CD4-positive, alpha-beta T cell treated with Interleukin-4 for 1 hour (primary cell): ENCODE measurements around the gene JAG1.

Experiments
- DNase-seq, 2 donors: peaks; one replicate each; pipeline ENCODE4 v3.0.0-alpha.2; 2020 to 2022

The JAG1 gene

GRCh38 chr20:10673842-10674683 is at the start of gene JAG1:
TSS of gene JAG1 (minus strand) at chr20:10673999. CDS start at chr20:10673530, 469 bp downstream.
- peak; percentile 49 to 78 for DNase-seq

- no peak for DNase-seq
Observed at GRCh38 chr20:10721976-10722375, 48.2 kb upstream of the JAG1 start.

- DNase-seq, result no peak
Observed at GRCh38 chr20:10721137-10721896, 47.5 kb upstream of the JAG1 start.

GRCh38 chr20:10720565-10720964 is 46.8 kb upstream of the JAG1 start:
- DNase-seq, result no peak

GRCh38 chr20:10719740-10720385 is 46.1 kb upstream of the JAG1 start:
- DNase-seq, result no peak

- no peak for DNase-seq
Observed at GRCh38 chr20:10718661-10719060, 44.9 kb upstream of the JAG1 start.

GRCh38 chr20:10716855-10717254 is 43.1 kb upstream of the JAG1 start:
- DNase-seq, result no peak

- no peak for DNase-seq
Observed at GRCh38 chr20:10715035-10715434, 41.2 kb upstream of the JAG1 start.

GRCh38 chr20:10714236-10714975 is 40.6 kb upstream of the JAG1 start:
- no peak for DNase-seq

GRCh38 chr20:10713161-10713560 is 39.4 kb upstream of the JAG1 start:
- DNase-seq, result no peak

GRCh38 chr20:10711903-10712451 is 38.2 kb upstream of the JAG1 start:
- DNase-seq, result no peak

- DNase-seq, result no peak
Observed at GRCh38 chr20:10710991-10711775, 37.4 kb upstream of the JAG1 start.

GRCh38 chr20:10709916-10710315 is 36.1 kb upstream of the JAG1 start:
- DNase-seq, result no peak

- no peak for DNase-seq
Observed at GRCh38 chr20:10708351-10709185, 34.8 kb upstream of the JAG1 start.

- no peak for DNase-seq
Observed at GRCh38 chr20:10707791-10708190, 34.0 kb upstream of the JAG1 start.

- DNase-seq, result no peak
Observed at GRCh38 chr20:10707068-10707467, 33.3 kb upstream of the JAG1 start.

- no peak for DNase-seq
Observed at GRCh38 chr20:10706460-10706811, 32.6 kb upstream of the JAG1 start.

- DNase-seq, result no peak
Observed at GRCh38 chr20:10705801-10706459, 32.1 kb upstream of the JAG1 start.

GRCh38 chr20:10701607-10702006 is 27.8 kb upstream of the JAG1 start:
- no peak for DNase-seq

- DNase-seq, result no peak
Observed at GRCh38 chr20:10699941-10700340, 26.1 kb upstream of the JAG1 start.
